ENCODE results near the gene VMO1.
"Not testable (repeated sequence)": the region's sequence is repeated elsewhere in the genome, so short reads cannot be mapped to it uniquely, and the experiment has no call there.

The VMO1 gene, protein sequence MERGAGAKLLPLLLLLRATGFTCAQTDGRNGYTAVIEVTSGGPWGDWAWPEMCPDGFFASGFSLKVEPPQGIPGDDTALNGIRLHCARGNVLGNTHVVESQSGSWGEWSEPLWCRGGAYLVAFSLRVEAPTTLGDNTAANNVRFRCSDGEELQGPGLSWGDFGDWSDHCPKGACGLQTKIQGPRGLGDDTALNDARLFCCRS

DNA sequence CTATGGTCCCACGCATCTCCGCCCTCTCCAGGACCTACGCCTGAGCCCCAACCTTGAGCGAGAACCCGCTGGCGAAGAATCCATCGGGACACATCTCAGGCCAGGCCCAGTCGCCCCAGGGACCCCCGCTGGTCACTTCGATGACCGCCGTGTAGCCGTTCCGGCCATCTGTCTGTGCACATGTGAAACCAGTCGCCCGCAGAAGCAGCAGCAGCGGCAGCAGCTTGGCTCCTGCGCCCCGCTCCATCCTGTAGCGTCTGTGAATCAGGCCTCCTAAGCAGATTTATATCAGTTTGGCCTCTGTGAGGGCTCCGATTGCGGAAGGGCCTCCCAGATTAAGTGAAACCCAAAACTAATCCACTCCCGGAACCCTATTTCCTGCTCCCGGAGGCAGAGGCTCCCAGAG is at the start of gene VMO1:
Gene VMO1, minus strand, starts transcription at position 259 of the 406 bp plus-strand sequence. Its CDS starts 12 bp downstream, at position 247.
- H3K36me3 ChIP-seq (ENCODE audit: control insufficient read depth, insufficient read depth, low read length): no peaks in the 10 kb centered on the region
- no peak within 1 kb of the TSS for H3K4me3 ChIP-seq (replicated peaks; ENCODE audit: low read depth, low read length)
- TF ChIP-seq, protein P1, sequence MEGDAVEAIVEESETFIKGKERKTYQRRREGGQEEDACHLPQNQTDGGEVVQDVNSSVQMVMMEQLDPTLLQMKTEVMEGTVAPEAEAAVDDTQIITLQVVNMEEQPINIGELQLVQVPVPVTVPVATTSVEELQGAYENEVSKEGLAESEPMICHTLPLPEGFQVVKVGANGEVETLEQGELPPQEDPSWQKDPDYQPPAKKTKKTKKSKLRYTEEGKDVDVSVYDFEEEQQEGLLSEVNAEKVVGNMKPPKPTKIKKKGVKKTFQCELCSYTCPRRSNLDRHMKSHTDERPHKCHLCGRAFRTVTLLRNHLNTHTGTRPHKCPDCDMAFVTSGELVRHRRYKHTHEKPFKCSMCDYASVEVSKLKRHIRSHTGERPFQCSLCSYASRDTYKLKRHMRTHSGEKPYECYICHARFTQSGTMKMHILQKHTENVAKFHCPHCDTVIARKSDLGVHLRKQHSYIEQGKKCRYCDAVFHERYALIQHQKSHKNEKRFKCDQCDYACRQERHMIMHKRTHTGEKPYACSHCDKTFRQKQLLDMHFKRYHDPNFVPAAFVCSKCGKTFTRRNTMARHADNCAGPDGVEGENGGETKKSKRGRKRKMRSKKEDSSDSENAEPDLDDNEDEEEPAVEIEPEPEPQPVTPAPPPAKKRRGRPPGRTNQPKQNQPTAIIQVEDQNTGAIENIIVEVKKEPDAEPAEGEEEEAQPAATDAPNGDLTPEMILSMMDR (IDR thresholded peaks at IDR 0.05; ENCODE audit: insufficient read depth, low read length, poor library complexity, severe bottlenecking): no peak
- no peak for DNase-seq (ENCODE audit: extremely low read depth, insufficient read length)
- no peaks in the 10 kb centered on the region; the same call in none of the 2 replicates for H3K27me3 ChIP-seq (replicated peaks; ENCODE audit: control insufficient read depth, insufficient read depth, low read length)

GRCh38 chr17:4834681-4835020 is 48.5 kb upstream of the VMO1 start:
- TF ChIP-seq, protein P1 (IDR thresholded peaks at IDR 0.05; ENCODE audit: insufficient read depth, low read length, poor library complexity, severe bottlenecking): no peak
- H3K36me3 ChIP-seq (ENCODE audit: control insufficient read depth, insufficient read depth, low read length): peaks cover 9% of the 10 kb centered on the region
- DNase-seq (ENCODE audit: extremely low read depth, insufficient read length): no peak
- no peaks in the 10 kb centered on the region for H3K27me3 ChIP-seq (replicated peaks; ENCODE audit: control insufficient read depth, insufficient read depth, low read length)
- peak overlapping the region; percentile 87 for H3K4me3 ChIP-seq (replicated peaks; ENCODE audit: low read depth, low read length)

- peaks cover 9% of the 10 kb centered on the region for H3K36me3 ChIP-seq (ENCODE audit: control insufficient read depth, insufficient read depth, low read length)
- DNase-seq (ENCODE audit: extremely low read depth, insufficient read length): no peak
These were observed 47.9 kb upstream of the VMO1 start for GRCh38 chr17:4833941-4834680.

DNA sequence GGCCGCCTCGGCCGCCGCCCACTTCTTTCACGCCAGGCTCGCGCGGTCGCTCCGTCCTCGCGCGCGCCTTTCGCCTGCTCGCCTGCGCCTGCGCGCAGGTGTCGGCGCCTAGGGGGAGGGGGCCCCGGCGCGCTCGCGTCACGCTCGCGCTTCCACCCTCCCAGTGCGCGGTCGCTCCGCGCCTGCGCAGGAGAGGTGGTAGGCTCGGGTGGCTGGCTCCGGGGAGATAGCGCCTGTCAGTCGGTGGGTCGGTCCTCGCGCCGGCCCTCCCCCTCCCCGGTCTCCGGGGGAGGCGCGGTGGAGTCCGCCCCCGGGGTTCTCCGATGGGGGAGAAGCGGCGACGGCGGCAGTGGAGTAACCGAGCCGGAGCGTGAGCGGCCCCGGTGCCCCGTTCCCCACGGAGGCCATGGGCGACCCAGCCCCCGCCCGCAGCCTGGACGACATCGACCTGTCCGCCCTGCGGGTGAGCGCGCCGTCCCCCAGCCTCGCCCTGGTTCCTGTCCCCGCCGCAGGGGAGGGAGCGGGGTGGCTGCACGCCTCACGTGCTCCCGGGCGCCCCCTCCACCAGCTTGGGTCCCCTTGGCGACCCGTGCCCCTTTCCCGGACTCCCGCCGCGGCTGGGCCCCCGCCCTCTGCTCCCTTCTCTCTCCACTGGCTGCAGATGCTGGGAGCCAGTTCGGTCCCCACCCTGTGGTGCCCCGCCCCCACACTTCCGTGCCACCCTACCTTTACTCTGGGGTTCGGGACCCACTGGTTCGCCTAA is 47.2 kb upstream of the VMO1 start, which contains the start of gene MINK1:
Gene MINK1, plus strand, starts transcription at position 163 of the 763 bp plus-strand sequence. Its CDS starts 244 bp downstream, at position 407.
- Histone ChIP-seq H3K4me3 (replicated peaks; ENCODE audit: low read depth, low read length) (peak within 1 kb of the TSS; percentile 87), H3K27me3 (replicated peaks; ENCODE audit: control insufficient read depth, insufficient read depth, low read length) (no peaks in the 10 kb centered on the region), H3K36me3 (ENCODE audit: control insufficient read depth, insufficient read depth, low read length) (peaks cover 8% of the 10 kb centered on the region)
- TF ChIP-seq, protein P1 (IDR thresholded peaks at IDR 0.05; ENCODE audit: insufficient read depth, low read length, poor library complexity, severe bottlenecking): no peak
- DNase-seq (ENCODE audit: extremely low read depth, insufficient read length): peak; percentile 98

More at GRCh38 chr17:4833941-4834680, 47.9 kb upstream of the VMO1 start:
- Histone ChIP-seq H3K4me3 (replicated peaks; ENCODE audit: low read depth, low read length) (peak overlapping the region; percentile 87), H3K27me3 (replicated peaks; ENCODE audit: control insufficient read depth, insufficient read depth, low read length) (no peaks in the 10 kb centered on the region)
- TF ChIP-seq, protein P1 (IDR thresholded peaks at IDR 0.05; ENCODE audit: insufficient read depth, low read length, poor library complexity, severe bottlenecking): no peak

- H3K36me3 ChIP-seq (ENCODE audit: control insufficient read depth, insufficient read depth, low read length); H3K27me3 ChIP-seq (replicated peaks; ENCODE audit: control insufficient read depth, insufficient read depth, low read length); DNase-seq (ENCODE audit: extremely low read depth, insufficient read length): not testable (repeated sequence)
- peak overlapping the region; percentile 87 for H3K4me3 ChIP-seq (replicated peaks; ENCODE audit: low read depth, low read length)
These were observed 46.6 kb upstream of the VMO1 start for GRCh38 chr17:4832829-4833177.

DNA sequence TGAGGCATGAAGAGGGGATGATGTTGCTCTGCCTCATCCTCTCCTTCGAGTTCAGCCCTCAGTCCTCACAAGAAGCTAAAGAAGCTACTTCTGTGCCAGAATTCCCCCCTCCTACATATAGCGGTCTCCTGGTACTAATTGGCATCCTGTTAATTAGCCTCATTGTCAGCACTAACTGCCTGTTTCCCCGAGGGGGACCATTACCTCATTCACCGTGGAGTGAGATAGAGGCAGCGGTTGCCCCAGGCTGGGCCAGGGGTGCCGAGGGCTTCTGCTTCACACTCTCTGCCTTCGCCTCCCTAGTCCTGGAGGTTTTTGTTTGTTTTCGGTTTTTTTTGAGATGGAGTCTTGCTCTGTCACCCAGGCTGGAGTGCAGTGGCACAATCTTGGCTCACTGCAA is 41.2 kb upstream of the VMO1 start:
- Histone ChIP-seq H3K4me3 (replicated peaks; ENCODE audit: low read depth, low read length) (no peak overlapping the region), H3K27me3 (replicated peaks; ENCODE audit: control insufficient read depth, insufficient read depth, low read length) (no peaks in the 10 kb centered on the region), H3K36me3 (ENCODE audit: control insufficient read depth, insufficient read depth, low read length) (no peaks in the 10 kb centered on the region)
- no peak for DNase-seq (ENCODE audit: extremely low read depth, insufficient read length)
- TF ChIP-seq, protein P1 (IDR thresholded peaks at IDR 0.05; ENCODE audit: insufficient read depth, low read length, poor library complexity, severe bottlenecking): no peak

Measured in GM06990 (cell line).